CD4-positive, alpha-beta T cell (primary cell): ENCODE data around the gene MEIS1. TPM values are rescaled to one million over a fixed set of nuclear protein-coding genes. Genes with fewer than 3 reads are reported as not detected.

Experiments
- ATAC-seq: fragments of 200-7000 bp; cut with Tn5 transposase; one replicate; pipeline ENCODE4 v1.10.0; 2022; ENCODE audit warnings: mild to moderate bottlenecking; ENCODE audit not compliant: poor library complexity
- CTCF ChIA-PET: fragments of 350-600 bp; sonication (Branson Sonifier 250); formaldehyde crosslinking; loops from one replicate; lab custom pipeline; 2021; ENCODE audit warnings: antibody characterized with exemption, inconsistent platforms; lab: Charles Lee
- POLR2A ChIA-PET: fragments of 350-600 bp; sonication (Branson Sonifier 250); formaldehyde crosslinking; loops from one replicate; lab custom pipeline; 2021; ENCODE audit warnings: antibody characterized with exemption, inconsistent platforms; lab: Charles Lee
- DNase-seq, 14 experiments: peaks; one replicate each; pipeline ENCODE4 v3.0.0-alpha.2; 2013 to 2020; ENCODE audit warnings: mixed read lengths in 2 of 14
- H3K27ac ChIP-seq, 2 donors: one replicate each; pipeline versions ENCODE4 v1.5.1 to v1.7.0; 2013; ENCODE audit warnings: low read length in 2 of 2, low read depth in 1 of 2, mild to moderate bottlenecking in 1 of 2
- H3K27me3 ChIP-seq, 2 experiments: 1 replicate in 1 of 2; 2 replicates in 1 of 2; pipeline versions ENCODE4 v1.6.1 to v1.7.0; 2013; ENCODE audit warnings: low read length in 2 of 2, control low read depth in 1 of 2, mild to moderate bottlenecking in 1 of 2, moderate library complexity in 1 of 2; ENCODE audit not compliant: insufficient read depth in 2 of 2, control insufficient read depth in 1 of 2
- H3K36me3 ChIP-seq: one replicate; pipeline ENCODE4 v1.6.1; 2013; ENCODE audit warnings: low read length, control low read depth; ENCODE audit not compliant: insufficient read depth
- H3K4me1 ChIP-seq: one replicate; pipeline ENCODE4 v1.6.1; 2013; ENCODE audit warnings: low read length, control low read depth; ENCODE audit not compliant: insufficient read depth
- H3K4me3 ChIP-seq: one replicate; pipeline ENCODE4 v1.5.1; 2013; ENCODE audit warnings: mild to moderate bottlenecking, low read length, moderate library complexity
- H3K9me3 ChIP-seq, 2 experiments: 1 replicate in 1 of 2; 2 replicates in 1 of 2; pipeline versions ENCODE4 v1.6.1 to v1.7.0; 2013; ENCODE audit warnings: low read length in 2 of 2, mild to moderate bottlenecking in 2 of 2, control low read depth in 1 of 2, moderate library complexity in 1 of 2; ENCODE audit not compliant: control insufficient read depth in 1 of 2, insufficient read depth in 1 of 2
- H3K27ac Mint-ChIP-seq: one replicate; pipeline ENCODE4 v1.8.0; 2020; ENCODE audit warnings: mixed read lengths
- H3K27me3 Mint-ChIP-seq: one replicate; pipeline ENCODE4 v1.8.0; 2021; ENCODE audit warnings: mixed read lengths
- H3K36me3 Mint-ChIP-seq: one replicate; pipeline ENCODE4 v1.8.0; 2021; ENCODE audit warnings: low read depth, mixed read lengths
- H3K4me1 Mint-ChIP-seq: one replicate; pipeline ENCODE4 v1.8.0; 2021; ENCODE audit warnings: low read depth, mixed read lengths
- H3K4me3 Mint-ChIP-seq: one replicate; pipeline ENCODE4 v1.8.0; 2020; ENCODE audit warnings: mild to moderate bottlenecking, mixed read lengths
- H3K9me3 Mint-ChIP-seq: one replicate; pipeline ENCODE4 v1.8.0; 2020; ENCODE audit warnings: mixed read lengths
- intact Hi-C, 2 experiments: fragments of 100-400 bp; cut with DNase I in 1 of 2; cut with micrococcal nuclease in 1 of 2; formaldehyde crosslinking; loops; one replicate each; pipeline versions ENCODE4 v1.15.1 to v1.9.0; 2023 to 2025; cut with DNase I, micrococcal nuclease
- total RNA-seq, 174 experiments: library from RNA in 2 of 174; stranded (reverse) in 2 of 174; gene quantifications; one replicate each; pipeline ENCODE4 v1.2.3 and lab custom pipeline; 2021 to 2026
- TF ChIP-seq, protein P1 (sequence below): fragments of 200-600 bp; IDR thresholded peaks from one replicate; pipeline ENCODE4 v1.8.0; 2022; ENCODE audit warnings: antibody characterized with exemption, mild to moderate bottlenecking

The MEIS1 gene
- total RNA-seq, 2 experiments from 2014 or later = not detected

DNA sequence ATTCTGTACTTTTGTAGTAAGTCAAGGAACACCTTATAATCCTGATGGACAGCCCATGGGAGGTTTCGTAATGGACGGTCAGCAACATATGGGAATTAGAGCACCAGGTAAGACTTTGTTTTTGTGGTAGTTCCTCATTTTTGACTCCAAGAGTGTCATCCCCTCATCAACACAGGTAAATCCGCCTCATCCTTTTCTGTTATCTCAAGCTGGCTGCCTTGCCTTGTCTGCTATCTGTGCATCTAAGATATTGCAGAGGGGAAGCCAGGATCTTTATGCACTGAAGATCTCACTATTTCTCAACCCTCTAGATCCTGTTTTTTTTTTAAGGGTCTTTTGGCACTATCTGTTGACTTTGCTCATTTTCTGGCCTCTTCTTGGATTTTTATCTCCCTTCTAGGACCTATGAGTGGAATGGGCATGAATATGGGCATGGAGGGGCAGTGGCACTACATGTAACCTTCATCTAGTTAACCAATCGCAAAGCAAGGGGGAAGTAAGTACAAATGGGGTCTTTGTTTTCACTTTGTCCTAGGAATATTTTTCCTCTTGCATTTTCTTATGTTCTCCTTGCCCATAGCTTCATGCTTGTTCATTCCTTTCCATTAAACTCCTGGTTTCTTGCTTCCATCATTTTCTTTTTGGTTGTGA is 133.8 kb downstream of the MEIS1 start:
- ATAC-seq (no peak), DNase-seq (no peak)
- H3K36me3 ChIP-seq = no peaks in the 10 kb centered on the region
- ChIA-PET CTCF (no interaction called here), POLR2A (no interaction called here)
- Mint-ChIP-seq H3K4me1 (no peaks in the 10 kb centered on the region), H3K36me3 (no peaks in the 10 kb centered on the region), H3K27me3 (peaks cover 46% of the 10 kb centered on the region), H3K27ac (no peak overlapping the region), H3K9me3 (no peaks in the 10 kb centered on the region), H3K4me3 (no peak overlapping the region)
- H3K27me3 ChIP-seq = peaks cover 7 to 16% of the 10 kb centered on the region in 2 experiments
- H3K4me3 ChIP-seq = no peak overlapping the region
- no peak overlapping the region for H3K27ac ChIP-seq
- TF ChIP-seq, protein P1, sequence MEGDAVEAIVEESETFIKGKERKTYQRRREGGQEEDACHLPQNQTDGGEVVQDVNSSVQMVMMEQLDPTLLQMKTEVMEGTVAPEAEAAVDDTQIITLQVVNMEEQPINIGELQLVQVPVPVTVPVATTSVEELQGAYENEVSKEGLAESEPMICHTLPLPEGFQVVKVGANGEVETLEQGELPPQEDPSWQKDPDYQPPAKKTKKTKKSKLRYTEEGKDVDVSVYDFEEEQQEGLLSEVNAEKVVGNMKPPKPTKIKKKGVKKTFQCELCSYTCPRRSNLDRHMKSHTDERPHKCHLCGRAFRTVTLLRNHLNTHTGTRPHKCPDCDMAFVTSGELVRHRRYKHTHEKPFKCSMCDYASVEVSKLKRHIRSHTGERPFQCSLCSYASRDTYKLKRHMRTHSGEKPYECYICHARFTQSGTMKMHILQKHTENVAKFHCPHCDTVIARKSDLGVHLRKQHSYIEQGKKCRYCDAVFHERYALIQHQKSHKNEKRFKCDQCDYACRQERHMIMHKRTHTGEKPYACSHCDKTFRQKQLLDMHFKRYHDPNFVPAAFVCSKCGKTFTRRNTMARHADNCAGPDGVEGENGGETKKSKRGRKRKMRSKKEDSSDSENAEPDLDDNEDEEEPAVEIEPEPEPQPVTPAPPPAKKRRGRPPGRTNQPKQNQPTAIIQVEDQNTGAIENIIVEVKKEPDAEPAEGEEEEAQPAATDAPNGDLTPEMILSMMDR = no peak
- H3K9me3 ChIP-seq = no peaks in the 10 kb centered on the region
- intact Hi-C loops = no loop called here
- H3K4me1 ChIP-seq = no peaks in the 10 kb centered on the region

GRCh38 chr2:66569321-66569851 is 134.5 kb downstream of the MEIS1 start:
- DNase-seq (no peak), ATAC-seq (no peak)
- H3K36me3 Mint-ChIP-seq = no peaks in the 10 kb centered on the region
- no peak overlapping the region for H3K27ac ChIP-seq
- H3K9me3 Mint-ChIP-seq = no peaks in the 10 kb centered on the region
- no peak overlapping the region for H3K27ac Mint-ChIP-seq
- intact Hi-C loops = no loop called here
- no peaks in the 10 kb centered on the region for H3K9me3 ChIP-seq
- TF ChIP-seq, protein P1 = no peak
- peaks cover 51% of the 10 kb centered on the region for H3K27me3 Mint-ChIP-seq
- no peak overlapping the region for H3K4me3 Mint-ChIP-seq
- H3K4me3 ChIP-seq = no peak overlapping the region
- no peaks in the 10 kb centered on the region for H3K4me1 Mint-ChIP-seq
- H3K36me3 ChIP-seq = no peaks in the 10 kb centered on the region
- H3K4me1 ChIP-seq = no peaks in the 10 kb centered on the region
- peaks cover 7 to 20% of the 10 kb centered on the region in 2 experiments for H3K27me3 ChIP-seq
- ChIA-PET POLR2A (no interaction called here), CTCF (no interaction called here)

- Histone ChIP-seq H3K9me3 (no peaks in the 10 kb centered on the region), H3K4me1 (peaks cover under 1% of the 10 kb centered on the region), H3K27me3 (peaks cover 10 to 21% of the 10 kb centered on the region in 2 experiments), H3K27ac (no peak overlapping the region), H3K4me3 (no peak overlapping the region), H3K36me3 (no peaks in the 10 kb centered on the region)
- ATAC-seq (no peak), DNase-seq (no peak)
- Mint-ChIP-seq H3K4me1 (peaks cover 2% of the 10 kb centered on the region), H3K27ac (no peak overlapping the region), H3K9me3 (no peaks in the 10 kb centered on the region), H3K36me3 (no peaks in the 10 kb centered on the region), H3K4me3 (no peak overlapping the region), H3K27me3 (peaks cover 53% of the 10 kb centered on the region)
- ChIA-PET POLR2A (no interaction called here), CTCF (no interaction called here)
- TF ChIP-seq, protein P1 = no peak
- intact Hi-C loops = no loop called here
These were observed 135.0 kb downstream of the MEIS1 start for GRCh38 chr2:66569974-66570373.
